ENCODE results near the gene CHRNA1. TPM values are rescaled to one million over a fixed set of nuclear protein-coding genes. Genes with fewer than 3 reads are reported as not detected.

The CHRNA1 gene
- total and polyA plus RNA-seq, 9 of the 15 experiments (the other 6 are each of a cell fraction or from before 2014, with no cell fraction given): not detected

GRCh38 chr2:174719016-174719415, 45.3 kb downstream of the CHRNA1 start:
- peaks cover 0 to 4% of the 10 kb centered on the region in 2 experiments; a peak in 1 of 5 replicates for H3K27me3 ChIP-seq (ENCODE audit: control insufficient read depth in 2 of 2, insufficient read depth in 2 of 2, low read length in 2 of 2)
- H3K9ac ChIP-seq (ENCODE audit: insufficient read depth in 1 of 2, low read depth in 2 of 2, low read length in 2 of 2): no peak overlapping the region
- H3K9me1 ChIP-seq (ENCODE audit: control insufficient read depth, insufficient read depth, low read length): no peaks in the 10 kb centered on the region
- ChIA-PET POLR2A (interaction anchor here (0.6 kb wide), 1 partner anchor 18 kb away, joined by 4 read pairs; no protein-coding TSS in a partner anchor), CTCF (ENCODE audit: low intra/inter-chr PET ratio) (no interaction called here)
- DNase-seq (ENCODE audit: extremely low read depth in 1 of 4, low spot score in 3 of 4): no peak
- FAIRE-seq: no peak
- no peaks in the 10 kb centered on the region for H3K36me3 ChIP-seq (ENCODE audit: control insufficient read depth, insufficient read depth, low read length)
- no peak overlapping the region for H3K27ac ChIP-seq (ENCODE audit: extremely low read depth, low read depth, low read length)
- no peak overlapping the region for H2AFZ ChIP-seq (ENCODE audit: low read depth, low read length)
- whole genome bisulfite sequencing (ENCODE audit: insufficient coverage, low coverage, missing lambda C conversion rate): 0% methylated on average over 4 of the region's 4 CpGs
- no peaks in the 10 kb centered on the region for H4K20me1 ChIP-seq (replicated peaks; ENCODE audit: control insufficient read depth, insufficient read depth, low read length)
- no peak overlapping the region for H3K4me2 ChIP-seq (ENCODE audit: insufficient read depth, low read length)
- in situ Hi-C loops (cut with MboI): no loop called here
- no peak for ATAC-seq
- intact Hi-C loops (cut with micrococcal nuclease): no loop called here
- H3K9me3 ChIP-seq (replicated peaks; ENCODE audit: control insufficient read depth, insufficient read depth, low read depth, low read length): no peaks in the 10 kb centered on the region
- TF ChIP-seq HNRNPLL (IDR thresholded peaks at IDR 0.05; ENCODE audit: low read depth, low read length, poor library complexity, severe bottlenecking) (no peak), NKRF (IDR thresholded peaks at IDR 0.05; ENCODE audit: borderline replicate concordance) (no peak), JUND (IDR thresholded peaks at IDR 0.05; ENCODE audit: borderline replicate concordance, low read depth, low read length) (no peak), JUND (tag; IDR thresholded peaks at IDR 0.05; ENCODE audit: borderline replicate concordance, low read depth, low read length) (no peak), ZBTB12 (CRISPR knock-in tag; IDR thresholded peaks at IDR 0.05) (no peak), CCNT2 (IDR thresholded peaks at IDR 0.05; ENCODE audit: borderline replicate concordance, extremely low read depth, insufficient read length, low read depth, low read length) (no peak), BCL6 (CRISPR knock-in tag; IDR thresholded peaks at IDR 0.05) (no peak), NFYB (IDR thresholded peaks at IDR 0.05; ENCODE audit: extremely low read depth, insufficient read length) (no peak)
- TF ChIP-seq, protein P1, sequence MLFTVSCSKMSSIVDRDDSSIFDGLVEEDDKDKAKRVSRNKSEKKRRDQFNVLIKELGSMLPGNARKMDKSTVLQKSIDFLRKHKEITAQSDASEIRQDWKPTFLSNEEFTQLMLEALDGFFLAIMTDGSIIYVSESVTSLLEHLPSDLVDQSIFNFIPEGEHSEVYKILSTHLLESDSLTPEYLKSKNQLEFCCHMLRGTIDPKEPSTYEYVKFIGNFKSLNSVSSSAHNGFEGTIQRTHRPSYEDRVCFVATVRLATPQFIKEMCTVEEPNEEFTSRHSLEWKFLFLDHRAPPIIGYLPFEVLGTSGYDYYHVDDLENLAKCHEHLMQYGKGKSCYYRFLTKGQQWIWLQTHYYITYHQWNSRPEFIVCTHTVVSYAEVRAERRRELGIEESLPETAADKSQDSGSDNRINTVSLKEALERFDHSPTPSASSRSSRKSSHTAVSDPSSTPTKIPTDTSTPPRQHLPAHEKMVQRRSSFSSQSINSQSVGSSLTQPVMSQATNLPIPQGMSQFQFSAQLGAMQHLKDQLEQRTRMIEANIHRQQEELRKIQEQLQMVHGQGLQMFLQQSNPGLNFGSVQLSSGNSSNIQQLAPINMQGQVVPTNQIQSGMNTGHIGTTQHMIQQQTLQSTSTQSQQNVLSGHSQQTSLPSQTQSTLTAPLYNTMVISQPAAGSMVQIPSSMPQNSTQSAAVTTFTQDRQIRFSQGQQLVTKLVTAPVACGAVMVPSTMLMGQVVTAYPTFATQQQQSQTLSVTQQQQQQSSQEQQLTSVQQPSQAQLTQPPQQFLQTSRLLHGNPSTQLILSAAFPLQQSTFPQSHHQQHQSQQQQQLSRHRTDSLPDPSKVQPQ (CRISPR knock-in tag; IDR thresholded peaks at IDR 0.05; ENCODE audit: borderline replicate concordance): no peak
- TF ChIP-seq, protein P2, sequence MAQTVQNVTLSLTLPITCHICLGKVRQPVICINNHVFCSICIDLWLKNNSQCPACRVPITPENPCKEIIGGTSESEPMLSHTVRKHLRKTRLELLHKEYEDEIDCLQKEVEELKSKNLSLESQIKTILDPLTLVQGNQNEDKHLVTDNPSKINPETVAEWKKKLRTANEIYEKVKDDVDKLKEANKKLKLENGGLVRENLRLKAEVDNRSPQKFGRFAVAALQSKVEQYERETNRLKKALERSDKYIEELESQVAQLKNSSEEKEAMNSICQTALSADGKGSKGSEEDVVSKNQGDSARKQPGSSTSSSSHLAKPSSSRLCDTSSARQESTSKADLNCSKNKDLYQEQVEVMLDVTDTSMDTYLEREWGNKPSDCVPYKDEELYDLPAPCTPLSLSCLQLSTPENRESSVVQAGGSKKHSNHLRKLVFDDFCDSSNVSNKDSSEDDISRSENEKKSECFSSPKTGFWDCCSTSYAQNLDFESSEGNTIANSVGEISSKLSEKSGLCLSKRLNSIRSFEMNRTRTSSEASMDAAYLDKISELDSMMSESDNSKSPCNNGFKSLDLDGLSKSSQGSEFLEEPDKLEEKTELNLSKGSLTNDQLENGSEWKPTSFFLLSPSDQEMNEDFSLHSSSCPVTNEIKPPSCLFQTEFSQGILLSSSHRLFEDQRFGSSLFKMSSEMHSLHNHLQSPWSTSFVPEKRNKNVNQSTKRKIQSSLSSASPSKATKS (CRISPR knock-in tag; IDR thresholded peaks at IDR 0.05): no peak
- no peak overlapping the region for H3K4me3 ChIP-seq
- H3K79me2 ChIP-seq (ENCODE audit: control insufficient read depth, insufficient read depth, low read length): no peaks in the 10 kb centered on the region
- no peaks in the 10 kb centered on the region for H3K4me1 ChIP-seq (replicated peaks in 1 of 2; ENCODE audit: control insufficient read depth in 2 of 2, insufficient read depth in 2 of 2, low read length in 2 of 2)
- no TSS peak for BruUV-seq (replicated peaks)

All from K562 (cell line).